HUES64 (cell line): ENCODE results near the gene MTMR3.
"Not testable (repeated sequence)": the region's sequence is repeated elsewhere in the genome, so short reads cannot be mapped to it uniquely, and the experiment has no call there.

Source experiments
- H3K27ac ChIP-seq: 2 replicates; pipeline ENCODE4 v1.7.0; 2013; ENCODE audit warnings: low read depth, low read length, inconsistent platforms
- H3K27me3 ChIP-seq: 2 replicates; pipeline ENCODE4 v1.6.1; 2013; ENCODE audit warnings: mild to moderate bottlenecking, low read length; ENCODE audit not compliant: insufficient read depth
- H3K36me3 ChIP-seq: 2 replicates; pipeline ENCODE4 v1.6.1; 2013; ENCODE audit warnings: mild to moderate bottlenecking, low read length; ENCODE audit not compliant: insufficient read depth
- H3K4me1 ChIP-seq: 2 replicates; pipeline ENCODE4 v1.6.1; 2013; ENCODE audit warnings: mild to moderate bottlenecking, low read length, moderate library complexity; ENCODE audit not compliant: insufficient read depth
- H3K4me3 ChIP-seq: 2 replicates; pipeline ENCODE4 v1.5.1; 2013; ENCODE audit warnings: mild to moderate bottlenecking, low read length, moderate library complexity
- H3K9ac ChIP-seq: 2 replicates; pipeline ENCODE4 v1.6.1; 2013; ENCODE audit warnings: mild to moderate bottlenecking, low read depth, low read length
- H3K9me3 ChIP-seq: 2 replicates; pipeline ENCODE4 v1.6.1; 2013; ENCODE audit warnings: low read depth, low read length; ENCODE audit not compliant: insufficient read depth
- WGBS: fragments of 150-250, 120-280 bp; methylation state at CpG from one replicate; pipeline ENCODE4 v1.1.7; 2013; ENCODE audit warnings: missing lambda C conversion rate; 5-methylcytosine and 5-hydroxymethylcytosine counted together

MTMR3 gene

GRCh38 chr22:30056015-30056414 is 173.0 kb downstream of the MTMR3 start:
- H3K9ac ChIP-seq, result no peak overlapping the region
- no peaks in the 10 kb centered on the region for H3K27me3 ChIP-seq
- no peaks in the 10 kb centered on the region for H3K4me1 ChIP-seq
- H3K27ac ChIP-seq, result no peak overlapping the region
- H3K36me3 ChIP-seq, result no peaks in the 10 kb centered on the region
- WGBS, result 95% methylated on average over 1 of the region's 1 CpG
- no peak overlapping the region for H3K4me3 ChIP-seq
- H3K9me3 ChIP-seq, result peaks cover 6% of the 10 kb centered on the region; the same call in 1 of the 2 replicates

DNA sequence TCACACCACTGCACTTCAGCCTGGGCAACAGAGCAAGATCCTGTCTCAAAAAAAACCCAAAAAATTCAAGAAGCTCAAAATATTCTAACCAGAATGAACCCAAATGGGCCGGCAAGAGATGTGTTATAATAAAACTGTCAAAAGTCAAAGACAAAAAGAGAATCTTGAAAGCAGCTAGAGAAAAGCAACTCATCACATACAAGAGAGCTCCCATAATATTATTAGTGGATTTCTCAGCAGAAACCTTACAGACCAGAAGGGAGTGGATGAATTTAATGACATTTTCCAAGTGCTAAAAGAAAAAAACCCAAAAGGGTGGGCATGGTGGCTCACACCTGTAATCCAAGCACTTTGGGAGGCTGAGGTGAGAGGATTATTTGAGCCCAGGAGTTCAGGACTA is 174.4 kb downstream of the MTMR3 start:
- Histone ChIP-seq H3K36me3 (no peaks in the 10 kb centered on the region), H3K4me1 (no peaks in the 10 kb centered on the region), H3K9me3 (peaks cover 6% of the 10 kb centered on the region; the same call in 1 of the 2 replicates), H3K27ac (no peak overlapping the region), H3K4me3 (no peak overlapping the region), H3K9ac (no peak overlapping the region), H3K27me3 (no peaks in the 10 kb centered on the region)
- WGBS, result no CpG with 5 or more reads among the region's 1 CpG

GRCh38 chr22:30059346-30060020 is 176.5 kb downstream of the MTMR3 start:
- not testable (repeated sequence) for H3K36me3 ChIP-seq, H3K9me3 ChIP-seq, H3K9ac ChIP-seq, H3K27ac ChIP-seq, H3K4me3 ChIP-seq, H3K27me3 ChIP-seq, H3K4me1 ChIP-seq
- 97% methylated on average over 10 of the region's 22 CpGs for WGBS

- peaks cover 15% of the 10 kb centered on the region; the same call in 1 of the 2 replicates for H3K9me3 ChIP-seq
- H3K4me3 ChIP-seq, H3K4me1 ChIP-seq, H3K27me3 ChIP-seq, H3K36me3 ChIP-seq, H3K27ac ChIP-seq, H3K9ac ChIP-seq: not testable (repeated sequence)
- WGBS, result 94% methylated on average over 6 of the region's 6 CpGs
These were observed 178.1 kb downstream of the MTMR3 start for GRCh38 chr22:30061094-30061493.

GRCh38 chr22:30062259-30062658 is 179.3 kb downstream of the MTMR3 start:
- H3K9me3 ChIP-seq, result peaks cover 15% of the 10 kb centered on the region; the same call in 1 of the 2 replicates
- no peak overlapping the region for H3K4me3 ChIP-seq
- H3K27ac ChIP-seq, result no peak overlapping the region
- H3K27me3 ChIP-seq, result no peaks in the 10 kb centered on the region
- WGBS, result 87% methylated on average over 3 of the region's 3 CpGs
- H3K4me1 ChIP-seq, result no peaks in the 10 kb centered on the region
- H3K36me3 ChIP-seq, result no peaks in the 10 kb centered on the region
- no peak overlapping the region for H3K9ac ChIP-seq

DNA sequence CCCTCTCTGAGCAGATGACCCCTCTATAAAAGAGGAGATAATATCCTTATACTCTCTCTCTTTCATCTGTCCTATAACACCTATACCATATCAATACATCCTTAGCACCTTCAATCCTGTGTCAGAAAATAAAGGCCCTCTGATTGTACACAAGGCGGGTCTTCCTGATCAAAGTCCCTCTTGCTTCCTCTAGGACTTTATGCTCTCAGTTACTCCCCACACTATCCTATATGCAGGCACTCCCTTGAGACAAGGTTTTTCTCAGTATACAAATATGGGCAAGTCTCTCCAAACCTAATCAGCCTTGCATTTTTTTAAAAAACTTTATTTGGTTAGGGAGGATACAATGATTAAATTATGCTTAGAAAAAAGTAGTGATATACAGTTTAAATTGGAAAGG is 180.0 kb downstream of the MTMR3 start:
- WGBS, result 95% methylated on average over 1 of the region's 1 CpG
- Histone ChIP-seq H3K27ac (no peak overlapping the region), H3K9me3 (peaks cover 15% of the 10 kb centered on the region; the same call in 1 of the 2 replicates), H3K4me1 (no peaks in the 10 kb centered on the region), H3K36me3 (no peaks in the 10 kb centered on the region), H3K9ac (no peak overlapping the region), H3K4me3 (no peak overlapping the region), H3K27me3 (no peaks in the 10 kb centered on the region)

- Histone ChIP-seq H3K36me3 (no peaks in the 10 kb centered on the region), H3K4me1 (no peaks in the 10 kb centered on the region), H3K4me3 (no peak overlapping the region), H3K27me3 (no peaks in the 10 kb centered on the region), H3K9ac (no peak overlapping the region), H3K9me3 (peaks cover 12% of the 10 kb centered on the region; the same call in 1 of the 2 replicates), H3K27ac (no peak overlapping the region)
These were observed 181.2 kb downstream of the MTMR3 start for GRCh38 chr22:30064172-30064571.

- Histone ChIP-seq H3K4me3 (no peak overlapping the region), H3K27me3 (peaks cover 2% of the 10 kb centered on the region; the same call in 1 of the 2 replicates), H3K27ac (no peak overlapping the region), H3K36me3 (no peaks in the 10 kb centered on the region), H3K4me1 (no peaks in the 10 kb centered on the region), H3K9me3 (no peaks in the 10 kb centered on the region; the same call in 1 of the 2 replicates), H3K9ac (no peak overlapping the region)
- WGBS, result 86% methylated on average over 2 of the region's 2 CpGs
These were observed 190.8 kb downstream of the MTMR3 start for GRCh38 chr22:30073743-30074142.

GRCh38 chr22:30074147-30074546 is 191.2 kb downstream of the MTMR3 start:
- peaks cover 2% of the 10 kb centered on the region; the same call in 1 of the 2 replicates for H3K27me3 ChIP-seq
- WGBS, result 83% methylated on average over 3 of the region's 3 CpGs
- no peaks in the 10 kb centered on the region for H3K36me3 ChIP-seq
- no peaks in the 10 kb centered on the region for H3K4me1 ChIP-seq
- H3K9ac ChIP-seq, result no peak overlapping the region
- H3K9me3 ChIP-seq, result no peaks in the 10 kb centered on the region; the same call in 1 of the 2 replicates
- H3K27ac ChIP-seq, result no peak overlapping the region
- no peak overlapping the region for H3K4me3 ChIP-seq

DNA sequence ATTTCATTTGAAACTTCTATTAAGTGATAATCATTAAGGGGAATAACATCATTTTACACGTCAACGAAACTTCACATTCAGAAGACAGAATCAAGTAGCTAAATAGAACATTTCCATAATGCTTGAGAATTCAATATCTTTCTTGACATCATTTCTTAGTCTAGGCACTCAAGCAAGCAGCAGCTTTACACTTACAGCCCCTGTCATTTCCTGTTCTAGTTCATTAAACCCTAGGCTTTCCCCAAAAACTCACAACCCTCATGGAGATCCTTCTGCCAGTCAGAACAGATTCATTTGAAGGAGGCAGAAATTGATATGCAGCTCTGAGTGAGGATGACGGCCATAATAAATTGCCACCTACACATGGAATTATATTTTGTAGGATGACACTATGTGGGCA is 192.0 kb downstream of the MTMR3 start:
- H3K9ac ChIP-seq, result no peak overlapping the region
- no peak overlapping the region for H3K4me3 ChIP-seq
- peaks cover 2% of the 10 kb centered on the region; the same call in 1 of the 2 replicates for H3K27me3 ChIP-seq
- no peaks in the 10 kb centered on the region for H3K4me1 ChIP-seq
- 95% methylated on average over 2 of the region's 3 CpGs for WGBS
- no peak overlapping the region for H3K27ac ChIP-seq
- no peaks in the 10 kb centered on the region; the same call in 1 of the 2 replicates for H3K9me3 ChIP-seq
- H3K36me3 ChIP-seq, result no peaks in the 10 kb centered on the region

GRCh38 chr22:30077279-30077880 is 194.4 kb downstream of the MTMR3 start:
- H3K4me1 ChIP-seq, result peaks cover 3% of the 10 kb centered on the region; the same call in 1 of the 2 replicates
- no peak overlapping the region for H3K4me3 ChIP-seq
- 92% methylated on average over 2 of the region's 3 CpGs for WGBS
- H3K9me3 ChIP-seq, result no peaks in the 10 kb centered on the region
- H3K27me3 ChIP-seq, result peaks cover 2% of the 10 kb centered on the region; the same call in 1 of the 2 replicates
- no peaks in the 10 kb centered on the region for H3K36me3 ChIP-seq
- H3K9ac ChIP-seq, result no peak overlapping the region
- H3K27ac ChIP-seq, result no peak overlapping the region
